Peyer's patch (tissue), 4 donors: ENCODE data around the gene FAM163A.

Source experiments
- POLR2A ChIP-seq, 2 donors: fragments of 450-650 bp; IDR thresholded peaks; one replicate each; pipeline ENCODE4 v1.5.1; 2017; ENCODE audit warnings: antibody characterized with exemption in 2 of 2, mild to moderate bottlenecking in 2 of 2, moderate library complexity in 2 of 2
- TF ChIP-seq, protein P1 (sequence below), 6 experiments: fragments of 450-650 bp in 4 of 6; fragments of 200-600 bp in 2 of 6; sonication (generic) in 1 of 6; IDR thresholded peaks; one replicate each; pipeline ENCODE4 v1.5.1; 2017 to 2019; ENCODE audit warnings: antibody characterized with exemption in 6 of 6, mild to moderate bottlenecking in 3 of 6, moderate library complexity in 1 of 6

- TF ChIP-seq, protein P1, sequence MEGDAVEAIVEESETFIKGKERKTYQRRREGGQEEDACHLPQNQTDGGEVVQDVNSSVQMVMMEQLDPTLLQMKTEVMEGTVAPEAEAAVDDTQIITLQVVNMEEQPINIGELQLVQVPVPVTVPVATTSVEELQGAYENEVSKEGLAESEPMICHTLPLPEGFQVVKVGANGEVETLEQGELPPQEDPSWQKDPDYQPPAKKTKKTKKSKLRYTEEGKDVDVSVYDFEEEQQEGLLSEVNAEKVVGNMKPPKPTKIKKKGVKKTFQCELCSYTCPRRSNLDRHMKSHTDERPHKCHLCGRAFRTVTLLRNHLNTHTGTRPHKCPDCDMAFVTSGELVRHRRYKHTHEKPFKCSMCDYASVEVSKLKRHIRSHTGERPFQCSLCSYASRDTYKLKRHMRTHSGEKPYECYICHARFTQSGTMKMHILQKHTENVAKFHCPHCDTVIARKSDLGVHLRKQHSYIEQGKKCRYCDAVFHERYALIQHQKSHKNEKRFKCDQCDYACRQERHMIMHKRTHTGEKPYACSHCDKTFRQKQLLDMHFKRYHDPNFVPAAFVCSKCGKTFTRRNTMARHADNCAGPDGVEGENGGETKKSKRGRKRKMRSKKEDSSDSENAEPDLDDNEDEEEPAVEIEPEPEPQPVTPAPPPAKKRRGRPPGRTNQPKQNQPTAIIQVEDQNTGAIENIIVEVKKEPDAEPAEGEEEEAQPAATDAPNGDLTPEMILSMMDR (IDR thresholded peaks at IDR 0.05): no peak
- no peak for TF ChIP-seq POLR2A (IDR thresholded peaks at IDR 0.05)
Observed at GRCh38 chr1:179786815-179787685, 44.0 kb downstream of the FAM163A start.
